HCT116 (cell line): ENCODE measurements around the gene ABCA8. TPM values are rescaled to one million over a fixed set of nuclear protein-coding genes. Genes with fewer than 3 reads are reported as not detected.

Source experiments
- ATAC-seq: fragments of 200-7000 bp; cut with Tn5 transposase; 2 replicates; pipeline ENCODE4 v1.9.1; 2020; ENCODE audit warnings: mild to moderate bottlenecking, moderate library complexity
- BruUV-seq: library from RNA; stranded (reverse); fragments of 400-500 nt; replicated peaks from 2 replicates; lab custom pipeline; 2021; lab: Mats Ljungman, UMichigan
- CTCF ChIA-PET: fragments of 300-600 bp; sonication (Branson Sonifier 250); formaldehyde crosslinking; loops from one replicate; lab custom pipeline; 2021; ENCODE audit warnings: antibody characterized with exemption; lab: Charles Lee
- POLR2A ChIA-PET: fragments of 300-600, 350-600 bp; sonication (Branson Sonifier 250); formaldehyde crosslinking; loops from one replicate; lab custom pipeline; 2021; ENCODE audit warnings: antibody characterized with exemption; lab: Charles Lee
- RAD21 ChIA-PET, 2 experiments: fragments of 300-600 bp; sonication (Branson Sonifier 250); formaldehyde crosslinking; loops; one replicate each; lab custom pipeline; 2023; ENCODE audit warnings: low total read pairs in 2 of 2; ENCODE audit not compliant: uncharacterized antibody in 2 of 2, unreplicated experiment in 2 of 2, low non-redundant PET in 1 of 2; lab: Charles Lee
- DNase-seq: peaks from one replicate; pipeline ENCODE4 v3.0.0-alpha.2; 2010; ENCODE audit warnings: low read depth, low spot score
- H2AFZ ChIP-seq: fragments of 200-600 bp; shearing (Covaris generic), sonication (generic); 2 replicates; pipeline ENCODE4 v1.6.1; 2017; ENCODE audit warnings: low read depth, mixed run types, mixed read lengths, antibody characterized with exemption, low read length; ENCODE audit not compliant: poor library complexity, severe bottlenecking
- H3K27ac ChIP-seq: 2 replicates; pipeline ENCODE4 v1.5.1; 2012; ENCODE audit warnings: low read depth, low read length
- H3K27me3 ChIP-seq: fragments of 200-600 bp; sonication (generic); 2 replicates; pipeline ENCODE4 v1.6.1; 2016; ENCODE audit warnings: mixed run types, low read length, mixed read lengths; ENCODE audit not compliant: insufficient read depth
- H3K36me3 ChIP-seq, 2 experiments: fragments of 200-500 bp in 1 of 2; fragments of 200-600 bp in 1 of 2; sonication (Bioruptor generic) in 1 of 2; sonication (generic) in 1 of 2; 2 replicates each; pipeline versions ENCODE4 v1.5.1 to v1.6.1; 2014 to 2016; ENCODE audit warnings: low read length in 2 of 2, inconsistent platforms in 1 of 2, mixed read lengths in 1 of 2, mixed run types in 1 of 2; ENCODE audit not compliant: insufficient read depth in 2 of 2, control insufficient read depth in 1 of 2
- H3K4me1 ChIP-seq, 2 experiments: fragments of 200-600 bp in 1 of 2; sonication (generic) in 1 of 2; 2 replicates each; pipeline versions ENCODE4 v1.5.1 to v1.6.1; 2012 to 2017; ENCODE audit warnings: low read length in 2 of 2, inconsistent platforms in 1 of 2, mild to moderate bottlenecking in 1 of 2, mixed read lengths in 1 of 2, mixed run types in 1 of 2, moderate library complexity in 1 of 2; ENCODE audit not compliant: insufficient read depth in 2 of 2, control insufficient read depth in 1 of 2
- H3K4me2 ChIP-seq: fragments of 200-600 bp; sonication (generic); 2 replicates; pipeline ENCODE4 v1.6.1; 2017; ENCODE audit warnings: mixed run types, low read length, mixed read lengths
- H3K4me3 ChIP-seq, 2 experiments: fragments of 200-600 bp in 1 of 2; sonication (generic) in 1 of 2; replicated peaks in 1 of 2; 2 replicates each; pipeline ENCODE4 v1.5.1; 2011 to 2016; ENCODE audit warnings: low read length in 2 of 2, control low read depth in 1 of 2, low read depth in 1 of 2, mild to moderate bottlenecking in 1 of 2, mixed read lengths in 1 of 2, mixed run types in 1 of 2
- H3K79me2 ChIP-seq: fragments of 200-600 bp; sonication (generic); 2 replicates; pipeline ENCODE4 v1.6.1; 2017; ENCODE audit warnings: mild to moderate bottlenecking, mixed run types, low read length, moderate library complexity, mixed read lengths; ENCODE audit not compliant: insufficient read depth
- H3K9ac ChIP-seq: fragments of 200-600 bp; sonication (generic); 2 replicates; pipeline ENCODE4 v1.6.1; 2016; ENCODE audit warnings: low read length, mixed read lengths
- H3K9me2 ChIP-seq: fragments of 200-600 bp; sonication (generic), shearing (Covaris generic); 2 replicates; pipeline ENCODE4 v1.6.1; 2017; ENCODE audit warnings: mixed run types, mild to moderate bottlenecking, moderate library complexity; ENCODE audit not compliant: insufficient read depth
- H3K9me3 ChIP-seq, 2 experiments: fragments of 200-500 bp in 1 of 2; fragments of 200-600 bp in 1 of 2; sonication (Bioruptor generic) in 1 of 2; sonication (generic) in 1 of 2; 2 replicates each; pipeline ENCODE4 v1.6.1; 2014 to 2017; ENCODE audit warnings: low read length in 2 of 2, mixed read lengths in 2 of 2, inconsistent platforms in 1 of 2, low read depth in 1 of 2, mild to moderate bottlenecking in 1 of 2, mixed run types in 1 of 2, moderate library complexity in 1 of 2; ENCODE audit not compliant: control insufficient read depth in 1 of 2, insufficient read depth in 1 of 2
- H4K20me1 ChIP-seq: fragments of 200-600 bp; sonication (generic), shearing (Covaris generic); 2 replicates; pipeline ENCODE4 v1.6.1; 2017; ENCODE audit warnings: mixed run types, mild to moderate bottlenecking, moderate library complexity; ENCODE audit not compliant: insufficient read depth
- ATF3 ChIP-seq: IDR thresholded peaks from 2 replicates; pipeline ENCODE4 v1.6.1; 2012
- EGR1 ChIP-seq: IDR thresholded peaks from 2 replicates; pipeline ENCODE4 v1.6.1; 2012; ENCODE audit warnings: low read depth
- FOSL1 ChIP-seq: IDR thresholded peaks from 2 replicates; pipeline ENCODE4 v1.6.1; 2012; ENCODE audit warnings: low read depth
- JUND ChIP-seq: IDR thresholded peaks from 2 replicates; pipeline ENCODE4 v1.6.1; 2012
- YY1 ChIP-seq: IDR thresholded peaks from 2 replicates; pipeline ENCODE4 v1.6.1; 2011; ENCODE audit warnings: low read length, low read depth, moderate library complexity, mild to moderate bottlenecking; ENCODE audit not compliant: insufficient replicate concordance; ENCODE audit errors: extremely low read depth
- ZBTB33 ChIP-seq: IDR thresholded peaks from 2 replicates; pipeline ENCODE4 v1.6.1; 2011; ENCODE audit warnings: mild to moderate bottlenecking, low read length, moderate library complexity; ENCODE audit not compliant: insufficient replicate concordance; ENCODE audit errors: extremely low read depth
- ZFX ChIP-seq: fragments of 450-650 bp; IDR thresholded peaks from 2 replicates; pipeline ENCODE4 v1.6.1; 2017
- intact Hi-C: fragments of 100-400 bp; cut with micrococcal nuclease; formaldehyde crosslinking; loops from 2 replicates; pipeline ENCODE4 v1.10.0; 2022
- total RNA-seq: library from RNA; stranded (reverse); gene quantifications from one replicate; pipeline ENCODE4 v1.2.1, GENCODE V29; 2021; ENCODE audit not compliant: unreplicated experiment
- TF ChIP-seq, protein P1 (sequence below): IDR thresholded peaks from 2 replicates; pipeline ENCODE4 v1.6.1; 2012

The ABCA8 gene
- total RNA-seq, 1 experiment from 2014 or later: 0.44 TPM

- Histone ChIP-seq H3K79me2 (no peaks in the 10 kb centered on the region), H3K9ac (no peak overlapping the region), H3K27ac (no peak overlapping the region), H3K9me3 (no peaks in the 10 kb centered on the region), H3K36me3 (no peaks in the 10 kb centered on the region), H2AFZ (no peak overlapping the region), H3K4me2 (no peak overlapping the region), H3K9me2 (no peaks in the 10 kb centered on the region), H3K27me3 (no peaks in the 10 kb centered on the region), H3K4me1 (no peaks in the 10 kb centered on the region), H3K4me3 (no peak overlapping the region), H4K20me1 (no peaks in the 10 kb centered on the region)
- ChIA-PET CTCF (interaction anchor here (0.7 to 1.1 kb wide), 2 partner anchors 37 to 172 kb away, joined by 3 read pairs; no protein-coding TSS in a partner anchor), POLR2A (no interaction called here), RAD21 (no interaction called here)
- intact Hi-C loops: no loop called here
- ATAC-seq (no peak), DNase-seq (no peak)
- BruUV-seq: no TSS peak
- TF ChIP-seq JUND (no peak), FOSL1 (no peak), ATF3 (no peak), ZFX (no peak), EGR1 (no peak), YY1 (no peak), ZBTB33 (no peak)
- TF ChIP-seq, protein P1, sequence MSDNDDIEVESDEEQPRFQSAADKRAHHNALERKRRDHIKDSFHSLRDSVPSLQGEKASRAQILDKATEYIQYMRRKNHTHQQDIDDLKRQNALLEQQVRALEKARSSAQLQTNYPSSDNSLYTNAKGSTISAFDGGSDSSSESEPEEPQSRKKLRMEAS: no peak
These were observed 11.9 kb downstream of the ABCA8 start for GRCh38 chr17:68943123-68943811.
